Breast epithelium (tissue), 4 donors: ENCODE measurements around the gene CENPB. TPM values are rescaled to one million over a fixed set of nuclear protein-coding genes. Genes with fewer than 3 reads are reported as not detected.
A peak's percentile ranks its signal among the peaks of the same experiment; 100 is the strongest.

Experiments
- DNase-seq, 2 donors: peaks; one replicate each; pipeline ENCODE4 v3.0.0-alpha.2; 2019; ENCODE audit warnings: low spot score in 2 of 2
- H3K27ac ChIP-seq, 2 donors: fragments of 200-600 bp; sonication (generic) in 1 of 2; one replicate each; pipeline ENCODE4 v1.5.1; 2016 to 2019; ENCODE audit warnings: mild to moderate bottlenecking in 1 of 2
- H3K27me3 ChIP-seq, 2 donors: fragments of 200-600 bp; sonication (generic) in 1 of 2; one replicate each; pipeline versions ENCODE4 v1.5.1 to v1.6.0; 2017 to 2019; ENCODE audit warnings: control low read depth in 1 of 2, mild to moderate bottlenecking in 1 of 2
- H3K36me3 ChIP-seq: fragments of 200-600 bp; one replicate; pipeline ENCODE4 v1.5.1; 2019
- H3K4me1 ChIP-seq, 2 donors: fragments of 200-600 bp; sonication (generic); one replicate each; pipeline ENCODE4 v1.5.1; 2016 to 2019; ENCODE audit warnings: control low read depth in 1 of 2
- H3K4me3 ChIP-seq, 3 donors: fragments of 200-600 bp; sonication (generic); 1 replicate in 2 of 3; 2 replicates in 1 of 3; pipeline ENCODE4 v1.5.1; 2016 to 2019; ENCODE audit warnings: mild to moderate bottlenecking in 3 of 3, moderate library complexity in 2 of 3
- H3K9me3 ChIP-seq, 2 donors: fragments of 200-600 bp; sonication (generic) in 1 of 2; one replicate each; pipeline ENCODE4 v1.5.1; 2016 to 2019; ENCODE audit warnings: control low read depth in 1 of 2
- CTCF ChIP-seq, 3 donors: fragments of 450-650 bp; IDR thresholded peaks; one replicate each; pipeline ENCODE4 v1.5.1; 2016 to 2017; ENCODE audit warnings: antibody characterized with exemption in 3 of 3, mild to moderate bottlenecking in 3 of 3, moderate library complexity in 3 of 3
- POLR2A ChIP-seq: fragments of 450-650 bp; IDR thresholded peaks from one replicate; pipeline ENCODE4 v1.6.1; 2016; ENCODE audit warnings: antibody characterized with exemption, mild to moderate bottlenecking, moderate library complexity
- POLR2AphosphoS5 ChIP-seq, 3 donors: sonication (generic); formaldehyde crosslinking; IDR thresholded peaks; one replicate each; pipeline ENCODE4 v1.6.1; 2017; ENCODE audit warnings: antibody characterized with exemption in 3 of 3
- intact Hi-C: fragments of 100-400 bp; cut with DNase I; formaldehyde crosslinking; loops from one replicate; pipeline ENCODE4 v1.15.1; 2023; ENCODE audit warnings: low total_unique reads
- total RNA-seq, 3 donors: library from RNA; depleted of rRNA; stranded (reverse); fragments of >200 nt; gene quantifications; one replicate each; pipeline ENCODE4 v1.1.0, GENCODE V29; 2016

The CENPB gene
- total RNA-seq, 3 donors from 2014 or later: 55.5 to 69.8 (median 68.2) TPM

- Histone ChIP-seq H3K27ac (peak overlapping the region; percentile 96), H3K4me1 (no peaks in the 10 kb centered on the region), H3K27me3 (no peaks in the 10 kb centered on the region), H3K9me3 (no peaks in the 10 kb centered on the region), H3K36me3 (no peaks in the 10 kb centered on the region), H3K4me3 (peak overlapping the region; percentile 69 to 88 (median 79))
- intact Hi-C loops: no loop called here
- peak in 2 of 3 donors; percentile 46 to 47 for TF ChIP-seq CTCF (IDR thresholded peaks at IDR 0.05)
- no peak for TF ChIP-seq POLR2A
- DNase-seq: peak; percentile 53 to 65
These were observed 18.0 kb downstream of the CENPB start for GRCh38 chr20:3768342-3769130.

DNA sequence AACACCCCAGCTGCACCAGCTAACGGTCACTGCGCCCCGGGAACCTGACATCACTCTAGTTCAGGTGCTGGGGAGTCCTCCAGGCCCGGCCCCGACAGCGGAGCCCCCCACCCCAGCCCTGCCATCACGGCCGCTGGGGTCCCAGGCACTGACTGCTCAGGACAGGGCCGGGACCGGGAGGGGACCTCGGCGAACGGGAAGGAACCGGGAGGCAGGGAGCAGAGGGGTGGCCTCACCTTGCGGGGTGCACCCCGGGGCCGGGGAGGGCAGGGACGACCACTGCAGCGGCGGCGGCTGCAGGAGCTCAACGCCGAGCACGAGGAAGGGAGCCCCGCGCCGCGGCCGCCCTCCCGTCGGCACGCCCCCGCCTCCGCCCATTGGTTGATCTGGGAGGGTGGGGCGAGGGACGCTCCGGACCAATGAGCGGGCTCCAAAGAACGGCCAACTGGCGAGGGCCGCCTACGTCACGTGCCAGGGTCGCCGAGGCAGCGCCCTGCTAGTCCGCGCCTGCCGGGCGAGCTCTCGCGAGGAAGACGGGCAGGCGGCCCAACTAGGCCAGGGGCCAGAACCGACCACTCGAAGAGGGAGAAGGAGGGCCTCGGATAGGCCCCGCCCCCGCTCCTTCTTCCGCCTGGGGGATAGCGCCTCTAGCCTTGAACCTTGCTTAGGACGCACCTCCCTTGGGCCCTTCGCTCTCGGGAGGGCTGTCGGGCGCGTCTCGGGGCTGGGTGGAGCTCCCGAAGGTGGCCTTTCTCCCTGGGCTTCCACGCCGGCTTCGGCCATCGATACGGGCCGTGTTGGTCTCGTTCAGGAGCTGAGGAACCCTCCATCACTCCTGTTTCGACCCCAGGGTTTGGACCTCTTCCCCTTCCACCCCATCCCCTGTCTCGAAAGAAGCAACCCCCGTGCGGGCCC is 18.9 kb downstream of the CENPB start, which contains the start of gene ADISSP:
Gene ADISSP, minus strand, starts transcription at position 327 of the 915 bp plus-strand sequence. CDS start 7,653 bp downstream, outside the sequence.
- Histone ChIP-seq H3K4me3 (peak within 1 kb of the TSS; percentile 69 to 88 (median 79)), H3K9me3 (no peaks in the 10 kb centered on the region), H3K27me3 (no peaks in the 10 kb centered on the region), H3K4me1 (no peaks in the 10 kb centered on the region), H3K36me3 (no peaks in the 10 kb centered on the region), H3K27ac (peak within 1 kb of the TSS; percentile 96)
- intact Hi-C loops: no loop called here
- peak; percentile 65 to 90 (median 80) for TF ChIP-seq POLR2AphosphoS5 (IDR thresholded peaks at IDR 0.05)
- TF ChIP-seq CTCF (IDR thresholded peaks at IDR 0.05): no peak
- DNase-seq: peak; percentile 98

DNA sequence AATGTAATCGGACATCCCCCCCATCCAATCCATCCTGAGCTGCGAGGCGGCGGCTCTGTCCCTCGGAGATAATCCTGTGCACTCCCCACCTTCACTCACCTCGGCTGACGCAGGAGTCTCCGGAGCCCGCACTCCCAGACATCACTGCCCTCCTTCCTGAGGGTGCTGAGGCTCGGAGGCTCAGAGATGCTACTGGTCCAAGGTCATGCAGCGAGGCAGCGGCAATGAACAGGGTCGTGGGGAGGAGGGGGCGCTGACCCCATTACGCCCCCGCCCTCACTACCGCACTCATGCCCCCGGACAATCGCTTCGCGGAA is 19.5 kb downstream of the CENPB start:
- intact Hi-C loops: no loop called here
- Histone ChIP-seq H3K36me3 (no peaks in the 10 kb centered on the region), H3K27me3 (no peaks in the 10 kb centered on the region), H3K4me1 (no peaks in the 10 kb centered on the region), H3K27ac (peak overlapping the region; percentile 96), H3K4me3 (peak overlapping the region; percentile 69 to 88 (median 79)), H3K9me3 (no peaks in the 10 kb centered on the region)
- no peak for TF ChIP-seq CTCF (IDR thresholded peaks at IDR 0.05)
- TF ChIP-seq POLR2AphosphoS5 (IDR thresholded peaks at IDR 0.05): no peak
- TF ChIP-seq POLR2A: no peak
- DNase-seq: no peak

DNA sequence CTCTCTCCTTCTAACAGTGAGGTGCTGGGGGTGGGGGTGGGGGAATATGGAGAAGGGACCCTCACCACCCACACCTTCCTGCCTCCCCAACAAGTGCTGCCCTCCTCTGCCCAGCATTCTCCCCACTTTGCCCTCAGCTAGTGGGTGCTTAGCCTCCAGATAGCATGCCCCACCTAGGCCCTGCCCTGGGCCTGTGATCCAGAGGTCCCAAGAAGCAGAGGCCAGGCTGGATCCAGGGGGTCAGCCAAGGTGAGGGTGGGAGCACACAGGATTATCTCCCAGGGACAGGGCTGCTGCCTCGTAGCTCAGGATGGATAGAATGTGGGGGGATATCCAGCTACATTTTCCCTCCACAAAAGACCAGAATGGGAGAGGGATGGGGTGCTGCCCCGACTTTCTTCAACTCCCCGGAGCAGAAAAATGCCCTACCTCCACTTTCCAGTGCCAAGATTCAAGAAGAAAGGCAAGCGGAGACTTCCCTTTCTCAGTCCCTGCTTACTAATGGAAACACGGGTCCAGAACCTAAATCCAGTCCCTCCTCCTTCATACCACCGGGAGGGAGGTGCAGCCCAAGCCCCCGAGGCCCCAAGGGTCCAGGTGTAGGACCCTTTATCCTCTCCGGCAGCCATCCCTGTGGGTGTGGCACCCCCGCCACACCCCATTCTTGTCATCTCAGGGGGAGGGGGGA is 20.0 kb downstream of the CENPB start:
- TF ChIP-seq POLR2AphosphoS5 (IDR thresholded peaks at IDR 0.05) (no peak), POLR2A (no peak)
- Histone ChIP-seq H3K27ac (peak overlapping the region; percentile 96), H3K4me3 (peak overlapping the region; percentile 69 to 88 (median 79)), H3K9me3 (no peaks in the 10 kb centered on the region), H3K4me1 (no peaks in the 10 kb centered on the region), H3K27me3 (no peaks in the 10 kb centered on the region), H3K36me3 (no peaks in the 10 kb centered on the region)
- intact Hi-C loops: no loop called here
- no peak for DNase-seq

DNA sequence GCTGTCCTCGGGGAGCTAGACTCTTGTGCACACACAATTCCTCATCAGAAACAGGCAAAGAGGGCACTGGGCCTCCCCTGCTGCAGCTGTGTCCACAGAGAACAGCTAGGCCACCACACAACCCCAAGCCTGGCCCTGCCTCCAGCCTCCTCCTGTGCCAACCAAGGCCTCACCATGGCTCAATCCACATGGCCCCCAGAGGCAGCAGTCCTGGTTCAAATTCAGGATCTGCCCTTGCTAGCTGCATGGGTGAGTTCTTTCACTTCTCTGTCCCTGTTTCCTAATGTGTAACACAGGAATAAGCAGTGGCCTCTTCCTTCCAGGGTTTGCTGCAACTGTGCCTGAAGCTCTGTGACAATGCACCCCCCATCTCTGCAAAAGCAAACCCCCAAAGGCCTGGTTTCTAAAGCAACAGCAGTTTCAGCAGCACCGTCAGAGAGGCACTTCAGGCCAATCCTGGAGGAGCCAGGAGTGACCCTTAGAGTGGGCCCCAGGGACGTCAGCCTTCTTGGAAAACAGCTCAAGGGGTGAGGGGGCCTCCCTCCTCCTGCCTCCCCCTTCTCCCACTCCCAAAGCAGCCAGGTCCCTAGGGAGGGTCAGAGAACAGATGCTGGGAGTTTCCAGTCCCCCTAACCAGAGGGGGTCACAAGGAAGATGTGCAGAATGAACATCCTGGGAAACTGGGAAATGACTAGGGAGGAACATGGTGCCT is 21.2 kb downstream of the CENPB start:
- Histone ChIP-seq H3K36me3 (no peaks in the 10 kb centered on the region), H3K4me1 (no peaks in the 10 kb centered on the region), H3K9me3 (no peaks in the 10 kb centered on the region), H3K27me3 (no peaks in the 10 kb centered on the region), H3K4me3 (no peak overlapping the region), H3K27ac (peak overlapping the region in 1 of 2 donors; percentile 96)
- no peak for TF ChIP-seq POLR2AphosphoS5 (IDR thresholded peaks at IDR 0.05)
- no peak for TF ChIP-seq CTCF (IDR thresholded peaks at IDR 0.05)
- no peak for TF ChIP-seq POLR2A
- intact Hi-C loops: loop anchor here (1.0 kb wide), 1 partner anchor 23 kb away; no protein-coding TSS in a partner anchor
- DNase-seq: no peak
